ENCODE measurements around the gene USP48. TPM values are rescaled to one million over a fixed set of nuclear protein-coding genes. Genes with fewer than 3 reads are reported as not detected.

The USP48 gene
- total and polyA plus RNA-seq, 10 of the 15 experiments (the other 5 are each of a cell fraction or from before 2014, with no cell fraction given): 21.2 to 115 (median 75.5) TPM

- TF ChIP-seq SIX5 (IDR thresholded peaks at IDR 0.05; ENCODE audit: low read depth, low read length, severe bottlenecking): no peak
- TF ChIP-seq YBX1 (IDR thresholded peaks at IDR 0.05): no peak
- TF ChIP-seq FOS (IDR thresholded peaks at IDR 0.05; ENCODE audit: borderline replicate concordance, extremely low read depth, insufficient read length): no peak
- peak; percentile 91; the same call in 1 of the 2 replicates for TF ChIP-seq STAT3 (IDR thresholded peaks at IDR 0.05; ENCODE audit: low read depth, low read length)
- 0 out of 2 replicates have a peak, but pooled peaks have one; percentile 26 for TF ChIP-seq SIN3A (IDR thresholded peaks at IDR 0.05; ENCODE audit: low read depth, low read length)
- TF ChIP-seq ETV6 (conservative IDR thresholded peaks at IDR 0.05 in 1 of 2, IDR thresholded peaks at IDR 0.05 in 1 of 2; ENCODE audit: borderline replicate concordance in 1 of 2, low read depth in 1 of 2): 0 out of 4 replicates have a peak, but pooled peaks of 1 of the 2 experiments have one; percentile 23
- no peak for TF ChIP-seq TARDBP (IDR thresholded peaks at IDR 0.05; ENCODE audit: borderline replicate concordance)
- peak; percentile 65; the same call in 1 of the 2 replicates for TF ChIP-seq CHD2 (IDR thresholded peaks at IDR 0.05; ENCODE audit: borderline replicate concordance, low read depth, low read length)
- peak; percentile 49; the same call in 1 of the 2 replicates for TF ChIP-seq GATAD2B (conservative IDR thresholded peaks at IDR 0.05; ENCODE audit: low read depth)
- no peak for TF ChIP-seq ZNF24 (IDR thresholded peaks at IDR 0.05)
- peak; percentile 19; the same call in 1 of the 2 replicates for TF ChIP-seq NKRF (conservative IDR thresholded peaks at IDR 0.05)
- no peak for TF ChIP-seq PKNOX1 (IDR thresholded peaks at IDR 0.05)
- TF ChIP-seq HSF1 (IDR thresholded peaks at IDR 0.05; ENCODE audit: low read depth, low read length): no peak
- peak; percentile 84; the same call in 1 of the 2 replicates for TF ChIP-seq TBL1XR1 (IDR thresholded peaks at IDR 0.05; ENCODE audit: low read depth, low read length)
- peak; percentile 40; the same call in 1 of the 2 replicates for TF ChIP-seq ZBED1 (IDR thresholded peaks at IDR 0.05; ENCODE audit: borderline replicate concordance)
- no peak for TF ChIP-seq SUPT20H (IDR thresholded peaks at IDR 0.05; ENCODE audit: borderline replicate concordance, control insufficient read depth, low read depth, low read length)
- TF ChIP-seq IKZF2 (IDR thresholded peaks at IDR 0.05): peak; percentile 88 to 94
- no peak for TF ChIP-seq CBFB (IDR thresholded peaks at IDR 0.05; ENCODE audit: low read depth)
- TF ChIP-seq JUNB (IDR thresholded peaks at IDR 0.05): peak; percentile 74
- no peak for TF ChIP-seq ZBTB11 (CRISPR knock-in tag; IDR thresholded peaks at IDR 0.05)
- no peak for TF ChIP-seq ZNF207 (IDR thresholded peaks at IDR 0.05; ENCODE audit: borderline replicate concordance)
These were observed 3.1 kb downstream of the USP48 start (continued) for GRCh38 chr1:21779613-21780521.

Data from GM12878 (cell line).